ENCODE measurements around the gene CALM3. TPM values are rescaled to one million over a fixed set of nuclear protein-coding genes. Genes with fewer than 3 reads are reported as not detected.

The CALM3 gene
- total RNA-seq, 4 donors from 2014 or later: 54.6 to 72.8 (median 63.1) TPM

GRCh38 chr19:46660008-46660517 is 58.9 kb downstream of the CALM3 start:
- 5 to 7% methylated on average over 14 of the region's 14 CpGs for WGBS, 2 donors
- intact Hi-C loops (cut with DNase I; ENCODE audit: low total_unique reads): loop anchor here (10.0 kb wide), 2 partner anchors 45 to 125 kb away; no protein-coding TSS in a partner anchor
- no peak for DNase-seq (ENCODE audit: low spot score in 2 of 2)
- no peak overlapping the region for H3K4me3 ChIP-seq (ENCODE audit: low read depth, poor library complexity, severe bottlenecking)
- TF ChIP-seq CTCF (IDR thresholded peaks at IDR 0.05) (no peak), POLR2A (IDR thresholded peaks at IDR 0.05) (no peak)

Other genes with a start within 250 kb of the CALM3 start
- 10 to 100 TPM in 1 of 4 donors, 1 to 10 TPM in 3; 1.1 to 11.5 (median 4.2) TPM for gene CCDC8, start 187.8 kb upstream of the CALM3 start, total RNA-seq
- gene PNMA8C, start 172.4 kb upstream of the CALM3 start, total RNA-seq: not detected
- 1 to 10 TPM in 3 of 4 donors, under 1 TPM in 1; 0.30 to 4.0 (median 2.7) TPM for gene PNMA8A, start 129.8 kb upstream of the CALM3 start, total RNA-seq
- 1 to 10 TPM; 2.0 to 5.8 (median 2.8) TPM for gene PNMA8B, start 105.5 kb upstream of the CALM3 start, total RNA-seq
- gene PTGIR, start 23.8 kb downstream of the CALM3 start, total RNA-seq: 1 to 10 TPM in 2 of 4 donors, under 1 TPM in 2; 0.51 to 3.6 (median 2.1) TPM
- not detected for gene GNG8, start 34.9 kb downstream of the CALM3 start, total RNA-seq
- 1 to 10 TPM; 1.3 to 4.1 (median 2.6) TPM for gene DACT3, start 59.9 kb downstream of the CALM3 start, total RNA-seq
- 100 to 1,000 TPM in 1 of 4 donors, 10 to 100 TPM in 3; 52.6 to 120 (median 66.7) TPM for gene PRKD2, start 115.8 kb downstream of the CALM3 start, total RNA-seq
- 10 to 100 TPM in 3 of 4 donors, 1 to 10 TPM in 1; 9.4 to 16.1 (median 12.8) TPM for gene FKRP, start 144.7 kb downstream of the CALM3 start, total RNA-seq
- 10 to 100 TPM; 81.5 to 97.6 (median 93.5) TPM for gene STRN4, start 145.1 kb downstream of the CALM3 start, total RNA-seq
- gene SLC1A5, start 187.3 kb downstream of the CALM3 start, total RNA-seq: 100 to 1,000 TPM in 3 of 4 donors, 10 to 100 TPM in 1; 59.3 to 181 (median 137) TPM
- 100 to 1,000 TPM in 3 of 4 donors, 10 to 100 TPM in 1; 88.9 to 132 (median 114) TPM for gene AP2S1, start 249.5 kb downstream of the CALM3 start, total RNA-seq